Measurements from ENCODE around the gene ARHGEF12.
A peak's percentile ranks its signal among the peaks of the same experiment; 100 is the strongest.

The ARHGEF12 gene

DNA sequence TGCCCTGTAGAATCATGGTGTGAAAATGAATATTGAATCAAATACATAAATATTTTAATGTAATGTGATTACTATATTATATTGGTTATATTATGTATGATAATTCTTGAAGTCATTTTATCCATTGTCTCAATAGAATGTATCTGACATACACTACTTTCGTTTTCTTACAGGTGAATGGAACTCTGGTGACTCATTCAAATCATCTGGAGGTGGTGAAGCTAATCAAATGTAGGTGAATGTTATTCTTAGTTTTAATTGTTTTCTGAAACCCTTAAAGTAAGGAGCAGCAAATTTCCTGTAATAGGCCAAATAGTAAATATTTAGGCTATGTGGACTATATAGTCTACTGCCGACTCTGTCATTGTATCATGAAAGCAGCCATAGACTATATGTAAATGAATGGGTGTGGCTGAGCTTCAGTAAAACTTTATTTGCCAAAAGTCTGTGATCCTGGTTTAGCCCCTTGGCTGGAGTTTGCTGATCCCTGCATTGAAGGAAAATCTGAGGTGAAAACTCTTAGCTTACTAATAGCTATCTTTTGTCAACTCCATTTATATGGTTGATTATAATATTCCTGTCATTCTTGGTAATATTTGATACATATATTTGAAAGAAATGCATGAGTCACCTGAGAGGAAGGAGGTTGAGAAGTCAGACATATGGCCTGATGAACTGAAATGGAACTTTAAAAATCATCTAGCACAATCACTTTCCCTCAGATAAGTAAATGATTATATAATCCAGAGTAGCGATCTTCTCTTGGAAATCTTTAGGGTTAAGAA is 88.2 kb downstream of the ARHGEF12 start:
- no peak for DNase-seq (ENCODE audit: low spot score)

DNA sequence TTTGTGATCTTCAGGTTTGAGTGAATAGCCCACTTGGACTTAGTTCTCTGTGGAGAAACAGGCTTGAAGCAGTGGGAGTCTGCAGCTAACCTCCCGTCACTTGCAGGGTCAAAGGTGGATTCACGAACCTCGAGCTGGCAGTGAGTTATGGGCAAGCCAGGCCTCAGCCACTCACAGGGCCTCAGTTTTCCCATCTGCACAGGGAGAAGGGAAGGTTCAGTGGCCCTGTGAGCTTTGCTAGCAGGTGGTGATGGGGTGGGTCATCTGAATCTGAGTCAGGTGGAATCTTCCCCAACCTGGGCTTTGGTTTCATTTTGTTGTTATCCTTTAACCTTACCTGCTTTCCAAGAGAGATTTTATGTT is 88.7 kb downstream of the ARHGEF12 start:
- DNase-seq (ENCODE audit: low spot score), result peak; percentile 28

- no peak for DNase-seq (ENCODE audit: low spot score)
Measured at GRCh38 chr11:120425527-120425926, 89.3 kb downstream of the ARHGEF12 start.

DNA sequence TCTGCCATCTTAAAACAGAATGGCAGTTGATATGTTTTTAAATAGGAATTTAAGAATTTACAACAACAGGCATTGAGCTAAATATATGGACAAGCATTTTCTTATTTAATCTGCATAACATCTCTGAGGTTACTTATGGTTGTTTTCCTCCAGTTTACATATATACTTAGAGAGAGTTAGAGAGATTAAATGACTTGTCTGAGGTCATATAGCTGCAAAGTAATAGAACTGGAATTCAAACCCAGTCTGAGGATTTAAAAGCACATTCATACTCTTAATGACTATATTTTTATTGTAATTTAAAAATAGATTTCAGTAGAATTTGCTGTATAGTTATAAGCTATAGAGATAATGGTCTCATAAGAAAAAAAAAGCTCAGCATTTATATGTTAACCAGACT is 93.9 kb downstream of the ARHGEF12 start:
- DNase-seq (ENCODE audit: low spot score), result no peak

- DNase-seq (ENCODE audit: low spot score), result peak; percentile 16
Measured at GRCh38 chr11:120431633-120432032, 95.4 kb downstream of the ARHGEF12 start.

DNA sequence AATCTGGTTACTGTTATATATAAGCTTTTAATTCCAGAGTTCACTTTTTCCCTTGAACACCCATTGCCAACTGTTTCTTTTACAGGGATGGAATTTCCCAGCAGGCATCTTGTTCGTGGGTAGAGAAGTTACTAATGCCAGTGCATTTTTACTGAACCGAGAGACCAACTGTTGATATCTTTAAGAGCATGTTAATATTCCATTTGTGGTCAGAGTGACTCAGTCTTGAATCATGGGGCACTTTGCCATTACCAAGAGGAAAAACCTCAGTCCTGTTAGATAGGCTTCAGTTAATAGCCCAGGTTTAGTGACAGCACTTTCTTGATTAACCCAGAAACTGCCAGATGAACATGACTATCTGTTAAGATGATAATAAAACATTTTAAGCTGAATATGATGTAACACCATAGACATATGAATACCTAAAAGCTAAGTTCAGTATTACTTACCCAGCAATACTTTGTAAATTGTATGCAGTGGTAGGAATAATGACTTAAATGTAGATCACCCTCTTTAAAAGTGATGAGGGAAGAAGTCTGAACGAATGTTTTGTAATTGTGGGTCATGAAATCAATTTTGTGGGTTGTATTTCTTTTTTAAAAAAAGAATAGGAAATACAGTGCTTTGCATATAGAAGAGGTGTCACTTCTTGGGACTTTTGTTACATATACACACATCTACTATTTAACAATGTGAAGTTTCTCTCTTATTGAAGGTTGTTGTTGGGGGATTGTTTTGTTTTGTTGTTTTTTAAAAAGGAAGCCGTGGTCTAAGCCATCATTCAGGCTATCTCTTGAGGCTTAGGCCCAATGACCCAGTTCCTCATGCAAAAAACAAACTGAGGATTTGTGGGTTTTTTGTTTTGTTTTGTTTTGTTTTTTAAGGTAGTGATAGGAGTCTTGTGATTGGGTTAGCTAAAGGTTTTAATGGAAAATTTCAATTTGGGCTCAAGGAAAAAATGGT is 96.1 kb downstream of the ARHGEF12 start:
- no peak for DNase-seq (ENCODE audit: low spot score)

GRCh38 chr11:120441592-120441991 is 105.4 kb downstream of the ARHGEF12 start:
- no peak for DNase-seq (ENCODE audit: low spot score)

- no peak for DNase-seq (ENCODE audit: low spot score)
Measured at GRCh38 chr11:120442031-120442430, 105.8 kb downstream of the ARHGEF12 start.

DNA sequence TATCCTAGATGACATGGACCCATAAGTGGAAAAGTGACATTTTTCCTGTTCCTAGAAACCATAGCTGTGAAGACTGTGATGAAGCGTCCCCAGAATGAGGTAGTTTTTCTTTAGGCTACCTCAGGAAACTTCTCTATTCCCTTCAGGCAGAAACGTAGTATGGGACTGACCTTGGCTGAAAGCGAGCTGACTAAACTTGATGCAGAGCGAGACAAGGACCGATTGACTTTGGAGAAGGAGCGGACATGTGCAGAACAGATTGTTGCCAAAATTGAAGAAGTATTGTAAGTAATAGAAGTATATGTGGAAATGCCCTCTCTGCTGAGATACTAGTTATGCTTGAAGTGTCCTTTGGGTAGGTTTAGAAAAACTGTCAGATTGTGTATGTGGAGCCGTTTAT is 110.6 kb downstream of the ARHGEF12 start:
- no peak for DNase-seq (ENCODE audit: low spot score)

DNA sequence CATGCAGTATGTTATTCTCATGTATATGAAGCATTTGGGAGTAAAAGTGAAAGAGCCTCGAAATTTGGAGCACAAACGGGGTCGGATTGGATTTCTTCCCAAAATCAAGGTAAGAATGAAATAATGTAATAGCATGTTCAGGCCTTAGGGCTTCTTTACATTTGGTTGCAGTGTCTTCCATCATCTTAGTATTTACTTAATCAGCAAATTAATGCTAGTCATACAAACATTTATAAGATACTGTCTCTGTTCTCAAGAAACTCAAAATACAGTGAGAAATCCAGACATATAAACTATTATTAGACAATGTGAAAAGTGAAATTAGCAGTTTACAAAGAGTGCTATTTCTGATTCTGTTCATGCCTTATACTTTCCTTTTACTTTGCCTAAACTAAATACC is 112.0 kb downstream of the ARHGEF12 start:
- no peak for DNase-seq (ENCODE audit: low spot score)

GRCh38 chr11:120455487-120455886 is 119.3 kb downstream of the ARHGEF12 start:
- no peak for DNase-seq (ENCODE audit: low spot score)

- DNase-seq (ENCODE audit: low spot score), result no peak
Measured at GRCh38 chr11:120457996-120458395, 121.8 kb downstream of the ARHGEF12 start.

DNA sequence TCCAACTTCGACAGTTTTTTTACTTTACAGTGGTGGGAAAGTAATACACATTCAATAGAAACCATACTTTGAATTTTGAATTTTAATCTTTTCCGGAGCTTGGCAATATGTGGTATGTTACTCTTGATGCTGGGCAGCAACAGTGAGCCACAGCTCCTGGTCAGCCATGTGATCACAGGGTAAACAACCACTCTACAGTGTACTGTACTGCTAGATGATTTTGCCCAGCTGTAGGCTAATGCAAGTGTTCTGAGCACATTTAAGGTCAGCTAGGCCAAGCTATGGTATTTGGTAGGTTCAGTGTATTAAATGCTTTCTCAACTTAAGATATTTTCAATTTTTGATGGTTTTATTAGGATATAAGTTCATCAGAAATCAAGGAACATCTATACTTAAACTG is 126.6 kb downstream of the ARHGEF12 start:
- no peak for DNase-seq (ENCODE audit: low spot score)

- no peak for DNase-seq (ENCODE audit: low spot score)
Measured at GRCh38 chr11:120465921-120466534, 129.8 kb downstream of the ARHGEF12 start.

DNA sequence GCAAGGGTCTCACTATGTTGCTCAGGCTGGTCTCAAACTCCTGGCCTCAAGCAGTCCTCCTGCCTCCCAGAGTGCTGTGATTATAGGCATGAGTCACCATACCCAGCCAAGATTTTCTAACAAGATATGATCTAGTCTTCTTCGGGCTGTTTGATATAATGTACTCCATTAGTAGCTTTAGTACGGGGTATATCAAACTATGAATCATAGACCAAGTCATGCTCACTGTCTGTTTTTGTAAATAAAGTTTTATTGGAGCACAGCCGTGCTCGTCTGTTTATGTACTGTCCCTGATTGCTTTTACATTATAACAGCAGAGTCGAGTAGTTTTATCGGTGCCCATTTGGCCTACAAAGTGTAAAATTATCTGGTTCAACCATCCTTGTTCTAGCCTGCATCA is 131.4 kb downstream of the ARHGEF12 start:
- no peak for DNase-seq (ENCODE audit: low spot score)

GRCh38 chr11:120471131-120471530 is 134.9 kb downstream of the ARHGEF12 start:
- DNase-seq (ENCODE audit: low spot score), result no peak

DNA sequence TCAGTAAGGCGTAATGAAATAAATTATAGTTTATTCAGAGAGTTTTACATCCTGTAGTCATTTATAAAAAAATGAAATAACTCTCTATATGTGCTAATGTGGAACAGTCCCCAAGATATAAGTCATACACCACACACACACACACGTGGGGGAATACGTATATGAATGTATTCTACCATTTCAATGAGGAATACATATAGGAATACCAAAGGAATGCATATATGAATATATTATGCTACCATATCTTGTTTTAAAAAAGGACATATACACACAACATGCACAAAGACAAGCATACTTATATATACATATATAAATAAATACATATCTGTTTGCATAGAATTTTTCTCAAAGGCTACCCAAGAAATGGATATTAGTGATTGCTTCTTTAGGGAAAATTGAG is 135.8 kb downstream of the ARHGEF12 start:
- no peak for DNase-seq (ENCODE audit: low spot score)

- DNase-seq (ENCODE audit: low spot score), result no peak
Measured at GRCh38 chr11:120473503-120473902, 137.3 kb downstream of the ARHGEF12 start.

GRCh38 chr11:120482149-120482548 is 145.9 kb downstream of the ARHGEF12 start:
- DNase-seq (ENCODE audit: low spot score), result no peak

DNA sequence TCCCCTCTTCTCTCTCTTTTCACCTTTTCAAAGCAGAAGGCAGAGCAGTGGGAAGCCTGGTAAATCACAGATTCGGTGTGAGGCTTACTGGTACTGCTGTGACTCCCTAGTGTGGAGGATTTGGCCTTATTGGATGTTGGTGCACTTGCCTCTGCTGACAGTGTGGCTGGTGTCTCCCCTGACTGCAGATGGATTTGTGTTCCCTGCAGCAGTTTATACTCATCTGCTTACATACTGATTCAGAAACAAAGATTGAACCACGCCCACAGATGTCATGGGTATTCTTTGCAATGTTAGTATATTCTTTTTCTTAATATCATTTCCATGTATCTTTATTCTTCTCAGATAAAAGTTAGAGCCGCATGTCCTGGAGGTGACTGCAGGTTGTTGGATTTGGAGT is 148.5 kb downstream of the ARHGEF12 start:
- no peak for DNase-seq (ENCODE audit: low spot score)

- no peak for DNase-seq (ENCODE audit: low spot score)
Measured at GRCh38 chr11:120486138-120486537, 149.9 kb downstream of the ARHGEF12 start.

GRCh38 chr11:120489799-120490198 is 153.6 kb downstream of the ARHGEF12 start:
- DNase-seq (ENCODE audit: low spot score), result no peak

DNA sequence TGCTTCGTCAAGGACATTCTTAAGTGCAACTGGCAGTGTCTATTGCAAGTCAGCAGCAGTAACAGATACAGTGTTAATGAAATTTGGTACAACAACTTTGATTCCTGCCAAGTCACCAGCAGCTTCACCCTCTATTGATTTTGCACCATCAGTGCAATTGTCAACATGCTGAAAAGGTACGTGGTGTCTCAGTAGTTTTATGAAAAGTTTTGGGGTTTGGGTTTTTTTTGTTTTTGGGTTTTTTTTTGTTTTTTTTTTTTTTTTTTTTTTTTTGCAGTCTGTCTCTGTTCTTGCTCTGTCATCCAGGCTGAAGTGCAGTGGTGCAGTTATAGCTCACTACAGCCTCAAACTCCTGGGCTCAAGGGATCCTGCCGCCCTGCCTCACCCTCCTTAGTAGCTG is 156.3 kb downstream of the ARHGEF12 start:
- no peak for DNase-seq (ENCODE audit: low spot score)

Data from HuH-7 (cell line).